Activated B cell treated with CpG ODN at 0.5 μM for 24 hours (primary cell): ENCODE data around the gene POC5. TPM values are rescaled to one million over a fixed set of nuclear protein-coding genes. Genes with fewer than 3 reads are reported as not detected.

Experiments
- ATAC-seq: fragments of 200-7000 bp; cut with Tn5 transposase; one replicate; pipeline ENCODE4 v1.10.0; 2021; ENCODE audit warnings: low read depth, mild to moderate bottlenecking, moderate library complexity
- CTCF ChIA-PET: fragments of 350-600 bp; sonication (Branson Sonifier 250); formaldehyde crosslinking; loops from one replicate; lab custom pipeline; 2021; ENCODE audit warnings: antibody characterized with exemption; lab: Charles Lee
- POLR2A ChIA-PET: fragments of 350-600 bp; sonication (Branson Sonifier 250); formaldehyde crosslinking; loops from one replicate; lab custom pipeline; 2021; ENCODE audit warnings: antibody characterized with exemption; lab: Charles Lee
- DNase-seq: peaks from one replicate; pipeline ENCODE4 v3.0.0; 2022
- H3K27ac Mint-ChIP-seq: one replicate; pipeline ENCODE4 v1.8.0; 2020; ENCODE audit warnings: mixed read lengths
- H3K27me3 Mint-ChIP-seq: one replicate; pipeline ENCODE4 v1.8.0; 2021; ENCODE audit warnings: mixed read lengths
- H3K36me3 Mint-ChIP-seq: one replicate; pipeline ENCODE4 v1.8.0; 2021; ENCODE audit warnings: low read depth, mixed read lengths
- H3K4me1 Mint-ChIP-seq: one replicate; pipeline ENCODE4 v1.8.0; 2021; ENCODE audit warnings: mixed read lengths
- H3K4me3 Mint-ChIP-seq: one replicate; pipeline ENCODE4 v1.8.0; 2020; ENCODE audit warnings: mild to moderate bottlenecking, mixed read lengths
- H3K9me3 Mint-ChIP-seq: one replicate; pipeline ENCODE4 v1.8.0; 2020; ENCODE audit warnings: mixed read lengths
- CTCF ChIP-seq: fragments of 200-600 bp; IDR thresholded peaks from one replicate; pipeline ENCODE4 v1.8.0; 2022; ENCODE audit warnings: antibody characterized with exemption, mild to moderate bottlenecking
- intact Hi-C: fragments of 100-400 bp; cut with micrococcal nuclease; formaldehyde crosslinking; loops from one replicate; pipeline ENCODE4 v1.15.1; 2024
- total RNA-seq: library from RNA; stranded (reverse); gene quantifications from 2 replicates; pipeline ENCODE4 v1.2.3, GENCODE V29; 2022

POC5 gene
- total RNA-seq, 1 donor from 2014 or later = 29.8 TPM

GRCh38 chr5:75716715-75717081 lies 539 bp downstream of the POC5 start:
- CTCF ChIA-PET = interaction anchor here (1.3 kb wide), 1 partner anchor 459 kb away, joined by 3 read pairs; no protein-coding TSS in a partner anchor
- intact Hi-C loops = loop anchor here (1.0 to 10.0 kb wide), 12 partner anchors 131 to 1029 kb away; partner anchors contain the start of genes ANKRD31, CERT1, GFM2 and HEXB
- Mint-ChIP-seq H3K4me3 (peak overlapping the region; percentile 98), H3K27me3 (peaks cover 2% of the 10 kb centered on the region), H3K9me3 (no peaks in the 10 kb centered on the region), H3K27ac (peak overlapping the region; percentile 98), H3K4me1 (peaks cover 32% of the 10 kb centered on the region), H3K36me3 (peaks cover 41% of the 10 kb centered on the region)
- no peak for TF ChIP-seq CTCF
- ATAC-seq (peak; percentile 4), DNase-seq (no peak)
- POLR2A ChIA-PET = interaction anchor here (0.9 to 2.3 kb wide), 6 partner anchors 131 to 1031 kb away, joined by 3 to 28 read pairs (median 6); partner anchors contain the start of genes ANKRD31, HEXB and HMGCR

- Mint-ChIP-seq H3K9me3 (no peaks in the 10 kb centered on the region), H3K36me3 (peaks cover 68% of the 10 kb centered on the region), H3K4me3 (no peak overlapping the region), H3K27ac (no peak overlapping the region), H3K4me1 (peaks cover 31% of the 10 kb centered on the region), H3K27me3 (no peaks in the 10 kb centered on the region)
- ChIA-PET CTCF (no interaction called here), POLR2A (no interaction called here)
- TF ChIP-seq CTCF = no peak
- ATAC-seq (no peak), DNase-seq (no peak)
- intact Hi-C loops = loop anchor here (10.0 kb wide), 2 partner anchors 833 to 947 kb away; partner anchors contain the start of genes GFM2 and NSA2
Observed at GRCh38 chr5:75712091-75712490, 5.1 kb downstream of the POC5 start.

- ChIA-PET CTCF (no interaction called here), POLR2A (interaction anchor here (0.8 kb wide), 1 partner anchor 233 kb away, joined by 11 read pairs; no protein-coding TSS in a partner anchor)
- Mint-ChIP-seq H3K27ac (no peak overlapping the region), H3K4me1 (peaks cover 22% of the 10 kb centered on the region), H3K36me3 (peaks cover 64% of the 10 kb centered on the region), H3K27me3 (no peaks in the 10 kb centered on the region), H3K4me3 (no peak overlapping the region), H3K9me3 (no peaks in the 10 kb centered on the region)
- no peak for DNase-seq
- intact Hi-C loops = loop anchor here (10.0 kb wide), 2 partner anchors 834 to 946 kb away; partner anchors contain the start of genes GFM2 and NSA2
- TF ChIP-seq CTCF = no peak
- no peak for ATAC-seq
Observed at GRCh38 chr5:75711151-75711550, 6.1 kb downstream of the POC5 start.

GRCh38 chr5:75710637-75711036 lies 6.6 kb downstream of the POC5 start:
- ATAC-seq (no peak), DNase-seq (no peak)
- CTCF ChIA-PET = no interaction called here
- no peak overlapping the region for H3K27ac Mint-ChIP-seq
- intact Hi-C loops = loop anchor here (10.0 kb wide), 2 partner anchors 834 to 946 kb away; partner anchors contain the start of genes GFM2 and NSA2
- POLR2A ChIA-PET = interaction anchor here (0.8 kb wide), 1 partner anchor 233 kb away, joined by 11 read pairs; no protein-coding TSS in a partner anchor
- no peaks in the 10 kb centered on the region for H3K27me3 Mint-ChIP-seq
- H3K4me1 Mint-ChIP-seq = peaks cover 17% of the 10 kb centered on the region
- no peak for TF ChIP-seq CTCF
- H3K36me3 Mint-ChIP-seq = peaks cover 64% of the 10 kb centered on the region
- no peak overlapping the region for H3K4me3 Mint-ChIP-seq
- no peaks in the 10 kb centered on the region for H3K9me3 Mint-ChIP-seq

GRCh38 chr5:75707911-75708509 lies 9.2 kb downstream of the POC5 start:
- no peaks in the 10 kb centered on the region for H3K27me3 Mint-ChIP-seq
- H3K4me3 Mint-ChIP-seq = no peak overlapping the region
- H3K36me3 Mint-ChIP-seq = peaks cover 62% of the 10 kb centered on the region
- no peaks in the 10 kb centered on the region for H3K9me3 Mint-ChIP-seq
- intact Hi-C loops = loop anchor here (5.0 kb wide), 1 partner anchor 36 kb away; no protein-coding TSS in a partner anchor
- no peak for TF ChIP-seq CTCF
- no peak overlapping the region for H3K27ac Mint-ChIP-seq
- DNase-seq (no peak), ATAC-seq (no peak)
- POLR2A ChIA-PET = no interaction called here
- peaks cover 4% of the 10 kb centered on the region for H3K4me1 Mint-ChIP-seq
- CTCF ChIA-PET = no interaction called here
